NCI-H460 (cell line): Measurements from ENCODE around the gene C2orf68. TPM values are rescaled to one million over a fixed set of nuclear protein-coding genes. Genes with fewer than 3 reads are reported as not detected.
"Not testable (repeated sequence)": the region's sequence is repeated elsewhere in the genome, so short reads cannot be mapped to it uniquely, and the experiment has no call there.

ENCODE experiments used
- DNase-seq: peaks from one replicate; pipeline ENCODE4 v3.0.0-alpha.2; 2016; ENCODE audit warnings: low read depth; ENCODE audit errors: extremely low read depth
- polyA plus RNA-seq: library from polyadenylated mRNA; depleted of rRNA; stranded (reverse); fragments of >200 nt; gene quantifications from 2 replicates; pipeline ENCODE4 v1.2.3, GENCODE V29; 2014; cell fraction: nucleus; rRNA removed
- total RNA-seq: library from RNA; depleted of rRNA; stranded (reverse); fragments of >200 nt; shearing (Covaris generic); gene quantifications from 2 replicates; pipeline ENCODE4 v1.2.3, GENCODE V29; 2014; rRNA removed

The C2orf68 gene
- 40.4 and 42.3 TPM in 2 replicates for total RNA-seq
- 44.2 and 45.8 TPM in 2 replicates for polyA plus RNA-seq

GRCh38 chr2:85611705-85612587 lies at the start of gene C2orf68:
TSS of gene C2orf68 (minus strand) at chr2:85612066. CDS start at chr2:85611984, 82 bp downstream.
- DNase-seq: peak; percentile 84

GRCh38 chr2:85661139-85661858 lies 49.4 kb upstream of the C2orf68 start:
- DNase-seq: no peak

- DNase-seq: no peak
Observed at GRCh38 chr2:85660725-85661124, 48.9 kb upstream of the C2orf68 start.

- DNase-seq: not testable (repeated sequence)
Observed at GRCh38 chr2:85660301-85660700, 48.4 kb upstream of the C2orf68 start.

- no peak for DNase-seq
Observed at GRCh38 chr2:85659324-85659981, 47.6 kb upstream of the C2orf68 start.

- not testable (repeated sequence) for DNase-seq
Observed at GRCh38 chr2:85657399-85657798, 45.5 kb upstream of the C2orf68 start.

GRCh38 chr2:85656468-85656867 lies 44.6 kb upstream of the C2orf68 start:
- no peak for DNase-seq

- no peak for DNase-seq
Observed at GRCh38 chr2:85655961-85656417, 44.1 kb upstream of the C2orf68 start.

GRCh38 chr2:85653996-85654395 lies 42.1 kb upstream of the C2orf68 start:
- DNase-seq: no peak

GRCh38 chr2:85652056-85652455 lies 40.2 kb upstream of the C2orf68 start:
- no peak for DNase-seq

GRCh38 chr2:85651097-85651496 lies 39.2 kb upstream of the C2orf68 start:
- DNase-seq: no peak

GRCh38 chr2:85650456-85650855 lies 38.6 kb upstream of the C2orf68 start:
- DNase-seq: no peak

- no peak for DNase-seq
Observed at GRCh38 chr2:85649201-85650190, 37.6 kb upstream of the C2orf68 start.

- DNase-seq: peak; percentile 14
Observed at GRCh38 chr2:85648619-85649018, 36.8 kb upstream of the C2orf68 start.

- DNase-seq: no peak
Observed at GRCh38 chr2:85647823-85648526, 36.1 kb upstream of the C2orf68 start.

GRCh38 chr2:85646166-85646565 lies 34.3 kb upstream of the C2orf68 start:
- no peak for DNase-seq

GRCh38 chr2:85644909-85645308 lies 33.0 kb upstream of the C2orf68 start:
- DNase-seq: no peak

GRCh38 chr2:85642725-85643124 lies 30.9 kb upstream of the C2orf68 start:
- DNase-seq: no peak

GRCh38 chr2:85635636-85636035 lies 23.8 kb upstream of the C2orf68 start:
- DNase-seq: no peak
